Measurements from ENCODE around the gene AIFM1. TPM values are rescaled to one million over a fixed set of nuclear protein-coding genes. Genes with fewer than 3 reads are reported as not detected.

The AIFM1 gene
- 25.7 and 25.9 TPM in 2 replicates for polyA plus RNA-seq (2013)

DNA sequence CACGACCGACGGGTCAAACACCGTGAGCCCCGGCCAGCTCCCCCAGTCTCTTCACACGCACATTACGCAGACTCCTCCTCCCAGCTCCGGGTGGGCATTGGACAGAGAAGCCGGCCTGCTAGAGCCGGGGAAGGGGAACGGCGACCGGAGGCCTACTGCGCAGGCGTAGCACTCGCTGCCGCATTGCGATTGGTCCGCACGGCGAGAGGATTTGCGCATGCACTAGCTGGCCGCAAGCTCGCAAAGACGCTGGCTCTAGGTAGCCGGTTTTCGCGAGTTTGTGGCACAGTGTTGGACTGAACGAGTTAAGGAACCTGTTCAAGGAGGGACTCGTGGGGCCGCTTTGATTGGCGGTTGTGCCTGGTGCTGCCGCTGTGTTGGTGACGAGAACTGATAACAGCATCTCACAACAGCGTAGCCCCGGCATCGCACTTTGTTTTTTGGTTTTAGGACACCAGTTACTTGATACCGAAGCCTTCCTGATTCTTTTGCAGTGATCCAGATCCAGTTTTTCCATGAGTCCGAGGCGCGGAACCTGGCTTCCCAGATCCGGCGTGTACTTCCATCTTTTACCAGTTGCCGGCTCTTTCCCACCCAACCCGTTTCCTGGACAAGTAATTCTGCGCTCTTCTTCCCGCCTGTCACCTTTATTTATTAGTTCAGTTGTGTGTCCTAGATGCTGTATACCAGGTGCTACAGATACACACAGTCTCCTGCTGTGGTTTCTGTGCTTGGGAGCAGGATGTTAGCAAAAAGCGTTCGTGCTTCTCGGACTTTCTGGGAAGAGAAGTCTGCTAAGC is at the start of gene AIFM1:
Gene AIFM1, minus strand, starts transcription at position 139 of the 800 bp plus-strand sequence. CDS start 185 bp downstream, outside the sequence.
- no CpG with 5 or more reads among the region's 50 CpGs for WGBS (ENCODE audit: extremely low coverage, insufficient coverage, insufficient read length)
- peaks cover 2% of the 10 kb centered on the region for H3K79me2 ChIP-seq (ENCODE audit: control insufficient read depth, insufficient read depth, low read length, poor library complexity)
- peak within 1 kb of the TSS; percentile 73 for H2BK120ac ChIP-seq (ENCODE audit: insufficient read depth, low read length, poor library complexity)
- DNase-seq, result peak; percentile 89 to 93
- peak within 1 kb of the TSS; percentile 89 for H4K8ac ChIP-seq (ENCODE audit: low read depth, low read length)
- H3K36me3 ChIP-seq (ENCODE audit: control insufficient read depth in 1 of 2, insufficient read depth in 2 of 2, low read length in 2 of 2), result no peaks in the 10 kb centered on the region
- H3K4me3 ChIP-seq (ENCODE audit: low read depth, low read length), result peak within 1 kb of the TSS; percentile 82
- H3K9ac ChIP-seq (ENCODE audit: low read length), result peak within 1 kb of the TSS; percentile 86
- peak within 1 kb of the TSS; percentile 87 for H4K12ac ChIP-seq (ENCODE audit: low read depth, low read length)
- peak within 1 kb of the TSS; percentile 80 for H3K14ac ChIP-seq (ENCODE audit: low read length)
- no peaks in the 10 kb centered on the region for H3K27me3 ChIP-seq (ENCODE audit: insufficient read depth, low read length)
- H2BK5ac ChIP-seq (ENCODE audit: low read depth, low read length, poor library complexity), result peak within 1 kb of the TSS; percentile 68
- H4K91ac ChIP-seq (ENCODE audit: low read depth, low read length), result peak within 1 kb of the TSS; percentile 88
- no peak within 1 kb of the TSS for H3K4ac ChIP-seq (ENCODE audit: low read depth, low read length)
- H3K23ac ChIP-seq (ENCODE audit: low read length), result no peak within 1 kb of the TSS
- H3K27ac ChIP-seq (ENCODE audit: low read depth, low read length), result peak within 1 kb of the TSS; percentile 88
- no peaks in the 10 kb centered on the region for H3K9me3 ChIP-seq (ENCODE audit: insufficient read depth, low read depth, low read length)
- peak within 1 kb of the TSS; percentile 74 for H3K4me2 ChIP-seq (ENCODE audit: low read length)
- no peaks in the 10 kb centered on the region for H3K4me1 ChIP-seq (ENCODE audit: control insufficient read depth in 1 of 2, insufficient read depth in 2 of 2, low read length in 2 of 2)
- peak within 1 kb of the TSS; percentile 92 for H2AFZ ChIP-seq (ENCODE audit: insufficient read depth, low read length, poor library complexity)
- H3K18ac ChIP-seq (ENCODE audit: low read length), result peak within 1 kb of the TSS; percentile 55
- H2BK12ac ChIP-seq (ENCODE audit: low read length), result peak within 1 kb of the TSS; percentile 63
- peaks cover 5% of the 10 kb centered on the region for H3K79me1 ChIP-seq (ENCODE audit: low read length)
- no peak within 1 kb of the TSS for H2AK5ac ChIP-seq (ENCODE audit: low read length)

GRCh38 chrX:130213376-130213775 is 47.7 kb upstream of the AIFM1 start:
- no peaks in the 10 kb centered on the region for H3K79me1 ChIP-seq (ENCODE audit: low read length)
- DNase-seq, result no peak
- no peak overlapping the region for H3K4me2 ChIP-seq (ENCODE audit: low read length)
- no peaks in the 10 kb centered on the region for H3K27me3 ChIP-seq (ENCODE audit: insufficient read depth, low read length)
- no peak overlapping the region for H3K18ac ChIP-seq (ENCODE audit: low read length)
- no peak overlapping the region for H3K9ac ChIP-seq (ENCODE audit: low read length)
- H3K79me2 ChIP-seq (ENCODE audit: control insufficient read depth, insufficient read depth, low read length, poor library complexity), result no peaks in the 10 kb centered on the region
- H3K4me3 ChIP-seq (ENCODE audit: low read depth, low read length), result no peak overlapping the region
- H4K91ac ChIP-seq (ENCODE audit: low read depth, low read length), result no peak overlapping the region
- no peak overlapping the region for H2BK12ac ChIP-seq (ENCODE audit: low read length)
- no peak overlapping the region for H3K23ac ChIP-seq (ENCODE audit: low read length)
- H3K27ac ChIP-seq (ENCODE audit: low read depth, low read length), result no peak overlapping the region
- H2BK120ac ChIP-seq (ENCODE audit: insufficient read depth, low read length, poor library complexity), result no peak overlapping the region
- no peak overlapping the region for H4K12ac ChIP-seq (ENCODE audit: low read depth, low read length)
- no peak overlapping the region for H2AK5ac ChIP-seq (ENCODE audit: low read length)
- no peaks in the 10 kb centered on the region for H3K9me3 ChIP-seq (ENCODE audit: insufficient read depth, low read depth, low read length)
- H3K14ac ChIP-seq (ENCODE audit: low read length), result no peak overlapping the region
- no peak overlapping the region for H2BK5ac ChIP-seq (ENCODE audit: low read depth, low read length, poor library complexity)
- WGBS (ENCODE audit: extremely low coverage, insufficient coverage, insufficient read length), result no CpG with 5 or more reads among the region's 2 CpGs
- no peak overlapping the region for H3K4ac ChIP-seq (ENCODE audit: low read depth, low read length)
- no peak overlapping the region for H2AFZ ChIP-seq (ENCODE audit: insufficient read depth, low read length, poor library complexity)
- H3K4me1 ChIP-seq (ENCODE audit: control insufficient read depth in 1 of 2, insufficient read depth in 2 of 2, low read length in 2 of 2), result no peaks in the 10 kb centered on the region
- H4K8ac ChIP-seq (ENCODE audit: low read depth, low read length), result no peak overlapping the region
- no peaks in the 10 kb centered on the region for H3K36me3 ChIP-seq (ENCODE audit: control insufficient read depth in 1 of 2, insufficient read depth in 2 of 2, low read length in 2 of 2)

- no peak overlapping the region for H4K12ac ChIP-seq (ENCODE audit: low read depth, low read length)
- no peak overlapping the region for H2BK12ac ChIP-seq (ENCODE audit: low read length)
- no peak overlapping the region for H2BK120ac ChIP-seq (ENCODE audit: insufficient read depth, low read length, poor library complexity)
- no peaks in the 10 kb centered on the region for H3K36me3 ChIP-seq (ENCODE audit: control insufficient read depth in 1 of 2, insufficient read depth in 2 of 2, low read length in 2 of 2)
- H3K14ac ChIP-seq (ENCODE audit: low read length), result no peak overlapping the region
- H3K79me1 ChIP-seq (ENCODE audit: low read length), result no peaks in the 10 kb centered on the region
- H3K27ac ChIP-seq (ENCODE audit: low read depth, low read length), result no peak overlapping the region
- no peak overlapping the region for H2BK5ac ChIP-seq (ENCODE audit: low read depth, low read length, poor library complexity)
- no peaks in the 10 kb centered on the region for H3K27me3 ChIP-seq (ENCODE audit: insufficient read depth, low read length)
- no peaks in the 10 kb centered on the region for H3K9me3 ChIP-seq (ENCODE audit: insufficient read depth, low read depth, low read length)
- no peak overlapping the region for H3K4me2 ChIP-seq (ENCODE audit: low read length)
- no peak overlapping the region for H3K4ac ChIP-seq (ENCODE audit: low read depth, low read length)
- no peak overlapping the region for H4K91ac ChIP-seq (ENCODE audit: low read depth, low read length)
- DNase-seq, result no peak
- H3K18ac ChIP-seq (ENCODE audit: low read length), result no peak overlapping the region
- no peak overlapping the region for H3K9ac ChIP-seq (ENCODE audit: low read length)
- no peaks in the 10 kb centered on the region for H3K79me2 ChIP-seq (ENCODE audit: control insufficient read depth, insufficient read depth, low read length, poor library complexity)
- H3K4me1 ChIP-seq (ENCODE audit: control insufficient read depth in 1 of 2, insufficient read depth in 2 of 2, low read length in 2 of 2), result no peaks in the 10 kb centered on the region
- no peak overlapping the region for H2AFZ ChIP-seq (ENCODE audit: insufficient read depth, low read length, poor library complexity)
- no CpG with 5 or more reads among the region's 1 CpG for WGBS (ENCODE audit: extremely low coverage, insufficient coverage, insufficient read length)
- no peak overlapping the region for H4K8ac ChIP-seq (ENCODE audit: low read depth, low read length)
- H3K23ac ChIP-seq (ENCODE audit: low read length), result no peak overlapping the region
- H3K4me3 ChIP-seq (ENCODE audit: low read depth, low read length), result no peak overlapping the region
- H2AK5ac ChIP-seq (ENCODE audit: low read length), result no peak overlapping the region
Measured at GRCh38 chrX:130212371-130212770, 46.7 kb upstream of the AIFM1 start.

GRCh38 chrX:130211415-130212186 is 46.0 kb upstream of the AIFM1 start:
- Histone ChIP-seq H3K27ac (ENCODE audit: low read depth, low read length) (no peak overlapping the region), H4K91ac (ENCODE audit: low read depth, low read length) (no peak overlapping the region), H2BK12ac (ENCODE audit: low read length) (no peak overlapping the region), H2AFZ (ENCODE audit: insufficient read depth, low read length, poor library complexity) (no peak overlapping the region), H3K14ac (ENCODE audit: low read length) (no peak overlapping the region), H3K4ac (ENCODE audit: low read depth, low read length) (no peak overlapping the region), H3K4me3 (ENCODE audit: low read depth, low read length) (no peak overlapping the region), H3K9me3 (ENCODE audit: insufficient read depth, low read depth, low read length) (no peaks in the 10 kb centered on the region), H3K23ac (ENCODE audit: low read length) (no peak overlapping the region), H2BK120ac (ENCODE audit: insufficient read depth, low read length, poor library complexity) (no peak overlapping the region), H3K4me1 (ENCODE audit: control insufficient read depth in 1 of 2, insufficient read depth in 2 of 2, low read length in 2 of 2) (no peaks in the 10 kb centered on the region), H2BK5ac (ENCODE audit: low read depth, low read length, poor library complexity) (no peak overlapping the region), H4K12ac (ENCODE audit: low read depth, low read length) (no peak overlapping the region), H2AK5ac (ENCODE audit: low read length) (no peak overlapping the region), H3K18ac (ENCODE audit: low read length) (no peak overlapping the region), H3K79me2 (ENCODE audit: control insufficient read depth, insufficient read depth, low read length, poor library complexity) (no peaks in the 10 kb centered on the region), H3K27me3 (ENCODE audit: insufficient read depth, low read length) (no peaks in the 10 kb centered on the region), H3K79me1 (ENCODE audit: low read length) (no peaks in the 10 kb centered on the region), H4K8ac (ENCODE audit: low read depth, low read length) (no peak overlapping the region), H3K36me3 (ENCODE audit: control insufficient read depth in 1 of 2, insufficient read depth in 2 of 2, low read length in 2 of 2) (no peaks in the 10 kb centered on the region), H3K9ac (ENCODE audit: low read length) (no peak overlapping the region), H3K4me2 (ENCODE audit: low read length) (no peak overlapping the region)
- no CpG with 5 or more reads among the region's 4 CpGs for WGBS (ENCODE audit: extremely low coverage, insufficient coverage, insufficient read length)
- DNase-seq, result no peak
